ENCODE results near the gene SMARCD1.

Gene SMARCD1

GRCh38 chr12:50050410-50051098, 34.6 kb upstream of the SMARCD1 start:
- Histone ChIP-seq H3K9ac (ENCODE audit: low read length) (no peak overlapping the region), H3K4me1 (ENCODE audit: low read length) (peaks cover 6% of the 10 kb centered on the region; the same call in 1 of the 2 replicates), H2AFZ (ENCODE audit: low read length) (no peak overlapping the region), H3K36me3 (replicated peaks; ENCODE audit: insufficient read depth, low read length) (no peaks in the 10 kb centered on the region), H3K27ac (ENCODE audit: low read length) (no peak overlapping the region), H4K20me1 (ENCODE audit: insufficient read depth, low read length) (no peaks in the 10 kb centered on the region), H3K4me2 (ENCODE audit: low read depth, low read length) (no peak overlapping the region), H3K79me2 (ENCODE audit: low read length) (no peaks in the 10 kb centered on the region), H3K9me3 (replicated peaks; ENCODE audit: insufficient read depth, low read length) (no peaks in the 10 kb centered on the region), H3K9me2 (replicated peaks; ENCODE audit: insufficient read depth, low read length) (no peaks in the 10 kb centered on the region), H3F3A (ENCODE audit: insufficient read depth, low read length) (no peaks in the 10 kb centered on the region), H3K4me3 (ENCODE audit: low read length) (no peak overlapping the region), H3K27me3 (replicated peaks; ENCODE audit: insufficient read depth, low read length) (peaks cover 32% of the 10 kb centered on the region)
- DNase-seq = no peak
- TF ChIP-seq CTCF (IDR thresholded peaks at IDR 0.05; ENCODE audit: low read length) (no peak), EZH2 (optimal IDR thresholded peaks at IDR 0.05; ENCODE audit: low read depth, low read length) (no peak), EZH2phosphoT487 (IDR thresholded peaks at IDR 0.05; ENCODE audit: low read length) (no peak)

- TF ChIP-seq EZH2phosphoT487 (IDR thresholded peaks at IDR 0.05; ENCODE audit: low read length) (no peak), EZH2 (optimal IDR thresholded peaks at IDR 0.05; ENCODE audit: low read depth, low read length) (no peak), CTCF (IDR thresholded peaks at IDR 0.05; ENCODE audit: low read length) (no peak)
- Histone ChIP-seq H3K9me2 (replicated peaks; ENCODE audit: insufficient read depth, low read length) (no peaks in the 10 kb centered on the region), H3K4me1 (ENCODE audit: low read length) (peaks cover 6% of the 10 kb centered on the region; the same call in 1 of the 2 replicates), H2AFZ (ENCODE audit: low read length) (no peak overlapping the region), H3F3A (ENCODE audit: insufficient read depth, low read length) (no peaks in the 10 kb centered on the region), H4K20me1 (ENCODE audit: insufficient read depth, low read length) (0 out of 2 replicates have a peak, but pooled peaks cover under 1% of the 10 kb centered on the region), H3K27me3 (replicated peaks; ENCODE audit: insufficient read depth, low read length) (peaks cover 35% of the 10 kb centered on the region), H3K9me3 (replicated peaks; ENCODE audit: insufficient read depth, low read length) (no peaks in the 10 kb centered on the region), H3K4me3 (ENCODE audit: low read length) (no peak overlapping the region), H3K9ac (ENCODE audit: low read length) (no peak overlapping the region), H3K36me3 (replicated peaks; ENCODE audit: insufficient read depth, low read length) (no peaks in the 10 kb centered on the region), H3K79me2 (ENCODE audit: low read length) (no peaks in the 10 kb centered on the region), H3K27ac (ENCODE audit: low read length) (no peak overlapping the region), H3K4me2 (ENCODE audit: low read depth, low read length) (no peak overlapping the region)
- DNase-seq = no peak
Observed at GRCh38 chr12:50051101-50051806, 33.9 kb upstream of the SMARCD1 start.

GRCh38 chr12:50052544-50052943, 32.6 kb upstream of the SMARCD1 start:
- Histone ChIP-seq H3K4me3 (ENCODE audit: low read length) (no peak overlapping the region), H2AFZ (ENCODE audit: low read length) (no peak overlapping the region), H3K4me1 (ENCODE audit: low read length) (peaks cover 4% of the 10 kb centered on the region; the same call in 1 of the 2 replicates), H3K9me2 (replicated peaks; ENCODE audit: insufficient read depth, low read length) (no peaks in the 10 kb centered on the region), H3K27me3 (replicated peaks; ENCODE audit: insufficient read depth, low read length) (peaks cover 43% of the 10 kb centered on the region), H3K36me3 (replicated peaks; ENCODE audit: insufficient read depth, low read length) (no peaks in the 10 kb centered on the region), H3K9ac (ENCODE audit: low read length) (no peak overlapping the region), H3K9me3 (replicated peaks; ENCODE audit: insufficient read depth, low read length) (no peaks in the 10 kb centered on the region), H3K4me2 (ENCODE audit: low read depth, low read length) (no peak overlapping the region), H4K20me1 (ENCODE audit: insufficient read depth, low read length) (0 out of 2 replicates have a peak, but pooled peaks cover 3% of the 10 kb centered on the region), H3K79me2 (ENCODE audit: low read length) (no peaks in the 10 kb centered on the region), H3F3A (ENCODE audit: insufficient read depth, low read length) (no peaks in the 10 kb centered on the region), H3K27ac (ENCODE audit: low read length) (no peak overlapping the region)
- DNase-seq = no peak
- TF ChIP-seq EZH2 (optimal IDR thresholded peaks at IDR 0.05; ENCODE audit: low read depth, low read length) = no peak
- TF ChIP-seq EZH2phosphoT487 (IDR thresholded peaks at IDR 0.05; ENCODE audit: low read length) = no peak
- no peak for TF ChIP-seq CTCF (IDR thresholded peaks at IDR 0.05; ENCODE audit: low read length)

Data from MM.1S (cell line).